ENCODE measurements around the gene RIMBP2.
"Not testable (repeated sequence)": the region's sequence is repeated elsewhere in the genome, so short reads cannot be mapped to it uniquely, and the experiment has no call there.

The RIMBP2 gene

DNA sequence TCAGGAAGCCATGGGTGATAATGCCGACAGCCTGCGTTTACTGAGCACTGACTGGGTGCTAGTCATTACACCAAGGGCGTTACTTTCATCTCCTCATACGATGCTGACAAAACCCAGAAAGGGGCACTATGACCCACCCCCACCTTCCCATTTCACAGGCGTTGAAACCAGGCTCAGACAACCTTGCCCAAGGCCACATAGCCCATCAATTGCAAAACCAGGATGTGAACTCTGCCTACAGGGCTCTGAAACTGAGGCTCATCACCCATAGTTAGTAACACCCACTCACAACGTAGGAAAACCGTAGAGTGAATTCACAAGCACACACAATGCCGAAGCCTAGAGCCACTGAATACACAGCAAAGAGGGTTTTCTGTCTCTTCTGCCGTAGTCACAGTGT lies 119.9 kb downstream of the RIMBP2 start:
- no peak for DNase-seq (ENCODE audit: low read depth in 2 of 2)

DNA sequence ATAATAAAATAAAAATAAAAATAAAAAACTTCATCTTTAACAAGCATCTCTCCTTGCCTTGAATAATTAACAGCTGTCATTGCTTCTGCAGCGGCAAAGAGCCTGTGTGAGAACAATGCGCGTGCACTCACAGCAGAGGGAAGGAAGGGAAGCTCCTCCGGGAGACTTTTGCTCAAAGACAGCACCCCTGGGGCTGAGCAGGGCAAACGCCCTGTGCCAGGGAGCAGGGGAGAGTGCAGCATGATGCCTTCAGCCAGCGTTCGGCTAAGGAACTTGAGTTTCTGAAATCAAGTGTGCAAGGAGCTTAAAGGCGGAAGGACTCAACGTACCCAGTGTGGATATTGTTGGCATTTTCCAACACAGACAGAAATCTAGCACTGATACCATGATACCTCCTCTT lies 120.5 kb downstream of the RIMBP2 start:
- DNase-seq (ENCODE audit: low read depth in 2 of 2), result no peak

DNA sequence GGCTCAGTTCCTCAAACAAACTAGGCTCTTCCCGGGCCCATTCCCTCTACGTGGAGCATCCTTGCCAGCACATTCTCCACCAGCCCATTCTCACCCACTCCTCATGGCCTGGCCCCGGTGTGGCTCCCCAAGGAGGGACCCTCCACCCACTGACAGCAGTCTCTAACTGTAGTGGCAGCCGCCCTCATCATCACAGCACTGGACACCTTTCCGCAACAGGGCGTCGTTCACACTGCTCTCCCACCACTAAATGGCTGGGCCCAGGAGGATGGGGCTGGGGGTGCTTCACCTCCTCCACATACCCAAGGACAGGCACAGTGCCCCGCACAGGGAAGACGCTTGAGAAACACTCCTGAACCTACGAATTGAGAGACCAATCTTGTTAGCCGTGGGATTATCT lies 123.0 kb downstream of the RIMBP2 start:
- no peak for DNase-seq (ENCODE audit: low read depth in 2 of 2)

GRCh38 chr12:130592641-130593040 lies 123.5 kb downstream of the RIMBP2 start:
- DNase-seq (ENCODE audit: low read depth in 2 of 2), result no peak

DNA sequence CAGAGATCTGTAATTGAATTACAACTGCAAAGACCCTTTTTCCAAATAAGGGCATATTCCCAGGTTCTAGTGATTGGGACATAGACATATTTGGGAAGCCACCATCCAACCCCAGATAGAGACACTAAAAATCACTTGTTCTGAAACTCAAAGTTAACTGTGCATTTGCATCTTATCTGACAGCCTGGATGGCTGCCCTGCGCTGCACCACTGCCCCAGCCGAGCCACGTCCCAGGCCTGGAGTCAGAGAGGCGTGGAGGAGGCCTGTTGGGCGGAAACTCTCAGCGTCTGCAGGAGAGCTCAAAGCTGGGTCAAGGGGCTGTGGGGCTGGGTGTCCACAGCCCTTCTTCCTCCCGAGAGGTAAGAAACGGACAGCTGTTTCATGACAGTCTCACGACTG lies 124.4 kb downstream of the RIMBP2 start:
- no peak for DNase-seq (ENCODE audit: low read depth in 2 of 2)

- DNase-seq (ENCODE audit: low read depth in 2 of 2), result no peak
Measured at GRCh38 chr12:130590685-130591084, 125.4 kb downstream of the RIMBP2 start.

DNA sequence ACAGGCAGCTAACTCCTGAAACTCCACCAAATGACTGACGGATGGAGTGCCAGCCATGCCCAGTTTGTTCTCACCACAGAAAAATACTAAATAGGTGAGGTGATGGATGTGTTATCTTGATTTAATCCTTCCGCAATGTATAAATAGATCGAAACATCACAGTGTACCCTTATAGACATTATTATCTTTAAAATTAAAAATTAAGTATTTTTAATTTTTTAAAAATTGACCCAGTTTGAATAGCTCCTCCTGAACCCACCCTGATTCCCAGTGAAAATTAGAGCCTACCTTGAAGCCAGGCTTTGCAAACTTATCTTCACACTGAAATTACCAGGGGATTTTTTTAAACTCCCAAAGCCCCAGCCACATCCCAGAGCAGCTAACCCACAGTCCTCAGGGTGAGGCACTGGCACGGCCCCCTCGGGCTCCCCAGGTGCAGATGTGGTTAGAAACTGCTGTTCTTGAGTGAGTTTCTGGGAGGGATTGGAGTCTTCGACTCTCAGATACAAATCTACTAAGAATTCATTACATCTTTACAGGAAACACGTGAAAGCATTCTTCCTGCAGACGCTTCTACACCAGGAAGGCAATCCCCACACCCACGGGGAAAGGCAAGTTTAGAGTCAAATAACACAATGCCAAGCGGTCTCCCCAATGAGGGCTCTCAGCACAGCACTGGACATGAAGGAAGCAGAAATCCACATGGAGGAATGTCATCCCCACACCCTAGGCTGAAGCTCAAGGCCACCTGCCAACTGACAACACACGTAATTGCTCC lies 126.4 kb downstream of the RIMBP2 start:
- DNase-seq (ENCODE audit: low read depth in 2 of 2), result no peak

DNA sequence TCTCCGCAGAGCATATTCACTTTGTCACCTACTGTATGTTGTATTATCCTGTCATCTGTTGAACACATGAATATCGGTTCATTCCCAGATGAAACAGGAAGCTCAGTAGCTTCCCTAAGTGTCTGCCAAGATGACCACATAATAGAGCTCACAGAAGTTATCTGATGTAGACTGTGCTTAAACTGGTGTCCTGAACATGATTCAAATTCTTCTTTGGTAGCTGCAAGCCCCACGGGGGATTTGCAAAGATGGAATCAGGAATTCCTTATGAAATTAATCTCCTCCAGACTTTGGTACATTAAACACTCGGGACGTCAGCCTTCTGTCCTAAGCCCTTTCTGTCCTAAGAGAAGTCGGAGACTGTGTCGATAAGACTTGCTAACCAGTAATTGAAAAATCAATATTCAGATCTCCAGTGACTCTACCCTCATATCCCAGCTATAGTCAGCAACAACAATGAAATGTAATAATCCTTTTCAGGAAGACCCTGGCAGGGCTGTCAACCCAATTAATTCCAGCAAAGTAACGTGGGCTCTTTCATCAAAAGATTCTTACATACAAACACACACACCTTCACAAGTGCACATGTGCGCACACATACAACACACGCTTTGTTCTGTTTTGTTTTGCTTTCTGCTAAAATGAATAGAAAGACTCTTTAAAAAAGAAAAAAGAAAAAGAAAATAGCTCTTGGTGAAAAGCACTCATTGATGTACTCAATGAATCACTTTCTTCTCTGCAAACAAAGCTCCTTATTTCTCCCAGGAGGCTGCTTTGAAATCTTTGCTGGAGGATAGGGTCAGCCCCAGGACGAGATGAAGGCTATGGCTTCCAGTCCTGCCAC lies 127.2 kb downstream of the RIMBP2 start:
- DNase-seq (ENCODE audit: low read depth in 2 of 2), result no peak

GRCh38 chr12:130587966-130588365 lies 128.1 kb downstream of the RIMBP2 start:
- DNase-seq (ENCODE audit: low read depth in 2 of 2), result no peak

DNA sequence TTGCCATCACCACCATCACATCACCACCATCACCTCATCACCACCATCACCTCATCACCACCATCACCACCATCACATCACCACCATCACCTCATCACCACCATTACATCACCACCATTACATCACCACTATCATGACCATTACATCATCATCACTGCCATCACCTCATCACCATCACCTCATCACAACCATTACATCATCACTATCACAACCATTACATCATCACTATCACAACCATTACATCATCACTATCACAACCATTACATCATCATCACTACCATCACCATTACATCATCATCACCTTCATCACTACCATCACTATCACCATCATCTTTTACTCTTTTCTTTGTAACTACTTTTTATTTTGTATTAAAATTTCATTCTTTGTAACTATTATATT lies 131.6 kb downstream of the RIMBP2 start:
- not testable (repeated sequence) for DNase-seq (ENCODE audit: low read depth in 2 of 2)

DNA sequence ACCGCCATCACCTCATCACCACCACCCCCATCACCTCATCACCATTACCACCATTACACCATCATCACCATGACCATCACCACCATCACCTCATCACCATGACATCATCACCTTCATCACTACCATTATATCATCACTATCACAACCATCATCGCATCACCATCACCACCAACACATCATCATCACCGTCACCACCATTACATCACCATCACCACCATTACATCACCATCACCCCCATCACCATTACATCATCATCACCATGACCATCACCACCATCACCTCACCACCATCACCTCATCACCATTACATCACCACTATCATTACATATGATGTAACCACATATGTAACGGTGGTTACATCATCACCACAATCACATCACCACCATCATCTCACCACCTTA lies 132.3 kb downstream of the RIMBP2 start:
- no peak for DNase-seq (ENCODE audit: low read depth in 2 of 2)

DNA sequence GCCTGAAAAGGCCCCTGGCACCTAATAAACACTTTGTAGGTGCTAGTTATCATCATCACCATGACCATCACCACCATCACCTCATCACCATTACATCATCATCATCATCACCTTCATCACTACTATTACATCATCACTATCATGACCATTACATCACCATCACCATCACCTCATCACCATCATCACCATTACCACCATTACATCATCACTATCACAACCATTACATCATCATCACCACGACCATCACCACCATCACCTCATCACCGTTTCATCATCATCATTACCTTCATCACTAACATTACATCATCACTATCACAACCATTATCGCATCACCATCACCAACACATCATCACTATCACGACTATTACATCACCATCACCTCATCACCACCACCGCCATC lies 132.8 kb downstream of the RIMBP2 start:
- no peak for DNase-seq (ENCODE audit: low read depth in 2 of 2)

DNA sequence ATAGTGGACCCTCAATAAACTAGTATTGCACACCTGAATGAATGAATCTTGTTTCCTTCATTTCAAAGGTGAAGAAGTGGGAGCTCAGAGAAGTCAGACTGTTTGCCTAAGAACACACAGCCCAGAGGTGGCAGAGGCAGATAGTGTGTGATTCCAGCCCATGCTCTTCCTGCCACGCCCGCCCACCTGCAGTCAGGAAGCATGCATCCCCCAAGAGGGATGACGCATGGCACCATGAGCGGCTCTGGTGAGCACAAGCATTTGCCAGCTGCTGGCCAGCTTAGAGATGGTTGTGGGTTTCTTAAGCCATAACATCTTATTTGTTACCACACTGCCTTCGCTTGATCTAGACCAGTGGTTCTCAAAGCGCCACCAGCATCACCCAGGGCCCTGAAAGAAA lies 133.8 kb downstream of the RIMBP2 start:
- DNase-seq (ENCODE audit: low read depth in 2 of 2), result no peak

- no peak for DNase-seq (ENCODE audit: low read depth in 2 of 2)
Measured at GRCh38 chr12:130581782-130582181, 134.3 kb downstream of the RIMBP2 start.

GRCh38 chr12:130579231-130579630 lies 136.9 kb downstream of the RIMBP2 start:
- DNase-seq (ENCODE audit: low read depth in 2 of 2), result no peak

GRCh38 chr12:130577351-130577750 lies 138.7 kb downstream of the RIMBP2 start:
- DNase-seq (ENCODE audit: low read depth in 2 of 2), result no peak

DNA sequence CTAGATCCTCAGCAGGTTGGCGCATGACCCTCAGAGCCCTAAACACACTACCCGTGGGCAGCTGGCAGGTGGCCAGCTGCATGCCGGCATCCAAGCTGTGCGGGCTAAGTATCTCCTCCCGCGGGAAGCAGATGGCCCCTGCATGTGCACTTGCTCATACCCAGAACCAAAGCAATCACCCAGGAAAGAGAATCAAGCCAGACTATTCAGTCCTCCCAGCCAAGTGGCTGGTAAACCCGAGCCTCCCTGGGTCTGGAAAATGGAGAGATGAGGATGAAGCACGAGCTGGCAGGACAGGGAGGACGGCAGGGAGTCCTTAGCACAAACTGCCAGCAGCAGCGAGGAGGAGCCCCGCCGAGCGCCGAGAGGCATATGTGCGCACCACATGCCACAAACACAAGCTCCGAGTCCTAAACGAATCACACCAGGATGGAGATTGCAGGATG lies 139.7 kb downstream of the RIMBP2 start:
- DNase-seq (ENCODE audit: low read depth in 2 of 2), result no peak

- DNase-seq (ENCODE audit: low read depth in 2 of 2), result no peak
Measured at GRCh38 chr12:130574402-130574801, 141.7 kb downstream of the RIMBP2 start.

- DNase-seq (ENCODE audit: low read depth in 2 of 2), result no peak
Measured at GRCh38 chr12:130573766-130574165, 142.3 kb downstream of the RIMBP2 start.

DNA sequence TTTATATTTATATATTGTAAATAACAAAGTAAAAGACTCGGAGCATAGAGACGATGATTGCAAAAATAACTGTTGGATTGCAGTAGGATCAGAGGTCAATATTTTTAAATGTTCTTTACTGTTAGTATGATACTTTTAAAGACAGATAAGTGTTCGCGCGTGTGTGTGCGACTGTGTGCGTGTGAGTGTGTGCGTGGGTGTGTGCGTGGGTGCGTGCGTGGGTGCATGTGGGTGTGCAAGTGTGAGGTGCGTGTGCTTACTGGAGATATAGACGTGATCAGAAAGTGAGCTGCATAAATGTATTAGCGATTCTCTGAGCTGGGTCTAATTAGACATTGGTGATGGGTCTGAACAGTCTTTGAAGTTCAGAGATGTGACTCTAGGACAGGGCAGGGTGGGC lies 142.9 kb downstream of the RIMBP2 start:
- no peak for DNase-seq (ENCODE audit: low read depth in 2 of 2)

- no peak for DNase-seq (ENCODE audit: low read depth in 2 of 2)
Measured at GRCh38 chr12:130572553-130572952, 143.5 kb downstream of the RIMBP2 start.

DNA sequence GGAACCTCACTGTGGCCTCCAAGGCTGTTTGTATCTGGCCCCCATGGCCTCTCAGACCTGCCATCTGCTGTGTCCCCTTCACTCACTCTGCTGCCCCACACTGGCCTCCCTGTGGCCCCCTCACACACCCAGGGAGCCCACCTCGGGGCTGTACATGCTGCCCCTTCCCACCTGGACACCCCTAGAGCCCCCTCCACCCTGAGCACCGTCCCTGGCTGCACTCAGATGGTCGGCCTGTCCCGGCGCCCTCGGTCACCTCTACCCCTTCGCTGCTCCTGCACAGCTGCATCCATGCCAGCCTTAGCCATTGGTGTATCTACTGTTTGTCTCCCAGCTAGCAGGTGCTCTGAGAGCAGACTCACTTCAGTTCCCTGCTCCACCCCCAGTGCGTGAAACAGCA lies 144.4 kb downstream of the RIMBP2 start:
- no peak for DNase-seq (ENCODE audit: low read depth in 2 of 2)

DNA sequence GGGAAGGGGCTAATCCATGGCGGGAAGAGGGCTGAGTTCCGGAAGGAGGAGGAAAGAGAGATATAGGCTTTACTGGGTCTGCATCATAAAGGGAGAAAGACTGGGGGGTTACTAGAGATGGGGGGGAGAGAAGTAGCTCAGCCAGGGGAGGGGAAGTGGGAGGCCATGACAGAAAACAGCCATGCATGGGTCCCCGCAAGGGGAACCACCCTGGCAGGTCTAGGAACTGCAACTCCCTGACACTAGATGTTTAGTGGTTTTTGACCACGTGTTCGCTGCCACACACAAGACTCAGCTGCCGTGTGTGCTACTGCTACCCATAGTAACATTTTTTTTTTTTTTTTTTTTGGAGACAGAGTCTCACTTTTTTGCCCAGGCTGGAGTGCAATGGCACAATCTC lies 145.0 kb downstream of the RIMBP2 start:
- DNase-seq (ENCODE audit: low read depth in 2 of 2), result no peak
